IPS DF 4.7 (cell line): Measurements from ENCODE around the gene MTG2.

Source experiments
- DNase-seq: peaks from one replicate; pipeline ENCODE4 v3.0.0-alpha.2; 2013; ENCODE audit warnings: low spot score; ENCODE audit errors: extremely low read depth

Gene MTG2

GRCh38 chr20:62252342-62252966, 69.6 kb downstream of the MTG2 start:
- DNase-seq: no peak
